Left colon (tissue), 2 donors: ENCODE data around the gene RUNX1. TPM values are rescaled to one million over a fixed set of nuclear protein-coding genes. Genes with fewer than 3 reads are reported as not detected.
A peak's percentile ranks its signal among the peaks of the same experiment; 100 is the strongest.
"Not testable (repeated sequence)": the region's sequence is repeated elsewhere in the genome, so short reads cannot be mapped to it uniquely, and the experiment has no call there.

Experiments
- ATAC-seq: fragments of 200-7000 bp; cut with Tn5 transposase; one replicate; pipeline ENCODE4 v1.9.1; 2020; ENCODE audit warnings: mild to moderate bottlenecking, moderate library complexity
- DNase-seq, 2 donors: peaks; one replicate each; pipeline ENCODE4 v3.0.0-alpha.2; 2020
- intact Hi-C, 2 donors: fragments of 100-400 bp; cut with DNase I in 1 of 2; cut with micrococcal nuclease in 1 of 2; formaldehyde crosslinking; loops; one replicate each; pipeline versions ENCODE4 v1.11.2 to v1.14.0; 2022; cut with DNase I, micrococcal nuclease
- total RNA-seq, 2 donors: library from RNA; stranded (reverse); fragmentation: NEBNext Ultra II Directional; extraction: Animal tissue kit (Norgen Biotek cat#: 25700); gene quantifications; one replicate each; pipeline ENCODE4 v1.2.1, GENCODE V29; 2021
- donor health status: DM: no; HTN: no; CAD: no.
- donor health status: DM: yes; HTN: yes; CAD: no.

The RUNX1 gene
- total RNA-seq, 2 donors from 2014 or later: 17.7 to 25.8 TPM

DNA sequence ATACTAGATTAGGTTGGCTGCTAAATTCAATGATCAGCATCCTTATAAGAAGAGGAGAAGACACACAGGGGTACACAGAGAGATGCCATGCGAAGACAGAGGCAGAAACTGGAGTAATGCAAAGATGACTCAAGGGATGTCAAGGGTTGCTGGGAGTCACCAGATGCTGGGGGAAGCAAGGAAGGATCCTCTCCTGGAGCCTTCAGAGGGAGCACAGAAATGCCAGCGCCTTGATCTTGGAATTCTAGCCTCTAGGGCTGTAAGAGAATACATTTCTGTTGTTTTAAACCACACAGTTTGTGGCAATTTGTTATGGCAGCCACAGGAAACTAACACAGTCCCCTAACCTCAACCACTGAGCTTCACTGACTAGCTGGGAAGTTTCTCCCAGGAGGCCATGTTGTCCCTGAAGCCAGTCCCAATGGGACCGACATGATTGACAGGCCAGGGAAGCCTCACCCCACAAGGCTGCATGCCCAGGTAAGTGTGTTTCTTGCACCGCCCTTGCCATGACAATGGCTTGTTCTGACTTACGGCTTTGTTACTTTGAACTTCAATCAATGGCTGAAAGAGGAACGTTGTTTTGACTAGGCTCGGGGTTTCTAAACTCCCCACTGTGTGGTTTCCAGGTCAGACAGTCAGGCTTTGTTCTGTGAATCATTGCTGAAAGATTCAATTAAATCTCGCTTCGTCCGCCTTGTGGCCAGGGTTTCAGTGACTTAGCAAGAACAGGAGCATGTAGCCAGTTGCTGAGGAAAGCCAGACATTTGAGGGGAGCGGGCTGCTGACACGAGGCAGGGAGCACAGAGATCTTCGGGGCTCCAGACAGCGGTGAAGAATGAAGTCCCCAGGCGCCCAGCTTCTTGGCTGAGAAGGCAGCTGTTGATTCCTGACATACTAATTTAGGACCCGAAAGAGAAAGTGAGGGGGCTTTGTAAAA is 62.3 kb downstream of the RUNX1 start:
- intact Hi-C loops: no loop called here
- peak in 1 of 2 donors; percentile 20 for DNase-seq
- peak; percentile 85 for ATAC-seq

GRCh38 chr21:34984356-34985058 is 64.6 kb downstream of the RUNX1 start:
- ATAC-seq: no peak
- intact Hi-C loops: no loop called here
- DNase-seq: no peak

GRCh38 chr21:34983680-34984086 is 65.4 kb downstream of the RUNX1 start:
- intact Hi-C loops: no loop called here
- ATAC-seq (no peak), DNase-seq (no peak)

DNA sequence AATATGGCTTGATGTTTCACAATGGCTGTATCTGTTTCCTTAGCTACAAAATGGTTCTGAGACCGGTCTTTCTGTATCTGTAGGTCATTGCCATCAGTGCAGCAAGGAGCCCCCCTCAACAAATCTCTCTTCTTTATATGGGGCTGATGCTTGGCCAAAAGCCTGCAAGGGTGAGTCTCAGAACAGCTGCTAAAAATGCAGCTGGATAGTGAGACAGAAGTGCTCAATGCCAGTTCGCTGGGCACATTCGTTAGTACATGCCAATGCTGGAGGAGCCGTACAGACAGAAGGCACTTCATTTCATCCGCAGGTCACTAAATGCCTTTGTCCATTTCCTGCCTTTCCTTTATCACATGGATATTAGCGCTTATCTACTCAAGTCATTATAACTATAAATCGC is 67.3 kb downstream of the RUNX1 start:
- intact Hi-C loops: no loop called here

GRCh38 chr21:34980423-34981115 is 68.5 kb downstream of the RUNX1 start:
- intact Hi-C loops: no loop called here
- ATAC-seq (no peak), DNase-seq (no peak)

More for the DNA sequence above, 67.3 kb downstream of the RUNX1 start:
- ATAC-seq (no peak), DNase-seq (no peak)

DNA sequence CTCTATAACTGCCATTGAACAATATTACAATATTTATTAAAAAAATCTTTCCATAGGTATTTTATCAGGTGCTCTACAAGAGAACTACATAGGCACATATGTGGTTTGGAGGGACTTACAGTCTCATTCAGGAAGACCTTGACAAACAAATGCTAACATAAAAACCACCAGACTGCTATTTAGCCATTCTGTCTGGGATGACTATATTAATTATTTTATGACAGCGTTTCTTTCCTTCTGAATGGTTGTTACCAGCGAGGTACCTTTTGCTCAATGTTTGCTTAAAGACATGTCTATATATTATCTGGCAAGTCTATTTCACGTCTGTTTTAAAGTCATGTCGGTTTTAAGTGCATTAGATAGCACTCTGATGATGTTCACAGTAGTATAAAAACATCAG is 69.7 kb downstream of the RUNX1 start:
- intact Hi-C loops: no loop called here
- ATAC-seq (peak; percentile 77), DNase-seq (no peak)

- ATAC-seq: no peak
- no peak for DNase-seq
- intact Hi-C loops: no loop called here
Measured at GRCh38 chr21:34977333-34977732, 71.8 kb downstream of the RUNX1 start.

- ATAC-seq (no peak), DNase-seq (no peak)
- intact Hi-C loops: no loop called here
Measured at GRCh38 chr21:34974162-34974981, 74.7 kb downstream of the RUNX1 start.

DNA sequence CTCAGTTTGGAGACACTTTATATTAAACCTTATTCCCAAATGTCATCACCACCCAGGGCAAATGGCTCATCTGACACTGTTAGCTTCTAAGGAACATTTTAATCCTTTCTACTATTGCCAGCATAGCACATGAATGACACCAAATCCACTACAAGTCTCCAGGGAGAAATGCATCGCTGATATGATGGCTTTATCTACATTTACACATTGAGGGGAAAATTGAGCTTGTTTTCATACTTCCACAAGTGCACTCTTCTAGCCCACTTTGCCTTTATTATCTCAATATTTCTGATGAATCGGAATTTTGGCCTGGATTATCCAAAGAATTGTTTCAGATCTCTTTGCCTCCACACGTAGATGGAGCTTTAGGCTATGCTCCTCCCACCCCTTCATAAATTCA is 75.4 kb downstream of the RUNX1 start:
- DNase-seq (no peak), ATAC-seq (no peak)
- intact Hi-C loops: no loop called here

GRCh38 chr21:34971656-34972055 is 77.4 kb downstream of the RUNX1 start:
- ATAC-seq (no peak), DNase-seq (no peak)
- intact Hi-C loops: no loop called here

DNA sequence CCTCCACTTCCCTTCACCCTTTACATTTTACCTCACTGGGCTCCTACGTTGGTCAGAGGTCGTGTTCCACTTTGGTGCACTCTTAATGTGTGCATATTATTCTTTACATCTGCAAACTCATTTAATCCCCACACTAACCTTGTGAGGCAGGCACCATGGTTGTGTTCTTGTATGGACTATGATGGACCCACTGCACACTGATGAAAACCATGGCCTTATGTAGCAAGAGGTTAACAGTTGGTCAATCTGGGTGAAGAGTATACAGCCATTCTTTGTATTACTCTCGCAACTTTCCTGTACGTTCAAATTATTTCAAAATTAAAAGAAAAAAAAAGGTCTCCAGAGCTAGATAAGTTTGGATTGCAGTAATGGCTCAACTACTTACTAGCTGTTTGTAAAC is 78.5 kb downstream of the RUNX1 start:
- ATAC-seq (no peak), DNase-seq (no peak)
- intact Hi-C loops: no loop called here

DNA sequence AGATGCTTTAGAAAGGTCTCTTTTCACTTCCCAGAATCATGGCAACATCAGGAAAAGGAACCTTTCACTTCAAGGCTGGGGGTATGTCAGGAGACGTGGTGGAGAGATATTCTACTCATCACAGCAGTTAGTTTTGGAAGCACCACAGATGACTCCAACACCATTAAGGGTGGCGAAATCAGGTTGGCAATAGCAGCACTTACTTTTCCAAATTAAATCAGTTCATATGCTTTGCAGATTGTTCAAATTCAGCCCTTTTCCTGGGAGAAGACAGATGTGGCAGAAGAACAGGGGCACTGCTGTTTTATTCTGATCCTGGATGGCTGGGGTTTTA is 79.0 kb downstream of the RUNX1 start:
- intact Hi-C loops: no loop called here
- ATAC-seq (no peak), DNase-seq (no peak)

DNA sequence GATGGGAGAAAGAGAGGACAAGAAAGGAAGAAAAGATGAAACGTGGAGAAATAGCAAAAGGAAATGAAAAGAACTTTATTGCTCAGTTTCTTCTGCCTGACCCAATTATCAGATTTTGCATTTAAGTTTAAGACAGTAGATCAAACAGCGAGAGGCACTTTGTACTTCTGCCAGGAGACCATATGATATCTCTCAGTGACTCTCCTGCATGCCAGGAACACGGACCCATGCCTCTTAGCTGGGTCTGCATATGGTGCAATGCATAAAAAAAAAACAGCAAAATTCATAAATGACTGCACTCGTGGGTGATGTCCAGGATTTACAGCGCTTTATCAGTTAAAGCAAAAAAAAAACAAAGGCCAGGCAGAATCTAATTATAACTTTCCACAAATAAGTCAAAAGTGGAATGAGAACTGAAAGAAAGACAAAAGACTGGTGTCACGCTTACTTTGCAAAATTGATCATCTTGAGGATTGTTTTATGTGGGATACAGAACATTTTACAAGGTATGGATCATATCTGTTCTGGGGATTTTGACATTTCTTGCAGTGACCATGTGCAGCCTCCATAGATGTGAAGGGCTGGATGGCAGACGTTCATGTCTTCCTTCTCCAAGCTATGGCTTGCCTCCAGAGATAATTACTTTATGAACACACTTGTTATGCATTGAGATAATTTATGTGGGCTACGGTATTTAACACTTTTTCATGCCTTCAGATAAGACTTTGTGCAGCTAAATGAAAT is 79.5 kb downstream of the RUNX1 start:
- intact Hi-C loops: no loop called here
- ATAC-seq (no peak), DNase-seq (no peak)

GRCh38 chr21:34968414-34969333 is 80.4 kb downstream of the RUNX1 start:
- no peak for ATAC-seq
- intact Hi-C loops: no loop called here
- DNase-seq: no peak

GRCh38 chr21:34967509-34968289 is 81.4 kb downstream of the RUNX1 start:
- DNase-seq: no peak
- intact Hi-C loops: no loop called here
- no peak for ATAC-seq

GRCh38 chr21:34966881-34967280 is 82.2 kb downstream of the RUNX1 start:
- DNase-seq, intact Hi-C loops, ATAC-seq: not testable (repeated sequence)
